ENCODE measurements around the gene C14orf180.

Gene C14orf180

GRCh38 chr14:104632781-104633180 is 53.2 kb downstream of the C14orf180 start:
- no peaks in the 10 kb centered on the region for H3K4me1 ChIP-seq (ENCODE audit: low read length)

DNA sequence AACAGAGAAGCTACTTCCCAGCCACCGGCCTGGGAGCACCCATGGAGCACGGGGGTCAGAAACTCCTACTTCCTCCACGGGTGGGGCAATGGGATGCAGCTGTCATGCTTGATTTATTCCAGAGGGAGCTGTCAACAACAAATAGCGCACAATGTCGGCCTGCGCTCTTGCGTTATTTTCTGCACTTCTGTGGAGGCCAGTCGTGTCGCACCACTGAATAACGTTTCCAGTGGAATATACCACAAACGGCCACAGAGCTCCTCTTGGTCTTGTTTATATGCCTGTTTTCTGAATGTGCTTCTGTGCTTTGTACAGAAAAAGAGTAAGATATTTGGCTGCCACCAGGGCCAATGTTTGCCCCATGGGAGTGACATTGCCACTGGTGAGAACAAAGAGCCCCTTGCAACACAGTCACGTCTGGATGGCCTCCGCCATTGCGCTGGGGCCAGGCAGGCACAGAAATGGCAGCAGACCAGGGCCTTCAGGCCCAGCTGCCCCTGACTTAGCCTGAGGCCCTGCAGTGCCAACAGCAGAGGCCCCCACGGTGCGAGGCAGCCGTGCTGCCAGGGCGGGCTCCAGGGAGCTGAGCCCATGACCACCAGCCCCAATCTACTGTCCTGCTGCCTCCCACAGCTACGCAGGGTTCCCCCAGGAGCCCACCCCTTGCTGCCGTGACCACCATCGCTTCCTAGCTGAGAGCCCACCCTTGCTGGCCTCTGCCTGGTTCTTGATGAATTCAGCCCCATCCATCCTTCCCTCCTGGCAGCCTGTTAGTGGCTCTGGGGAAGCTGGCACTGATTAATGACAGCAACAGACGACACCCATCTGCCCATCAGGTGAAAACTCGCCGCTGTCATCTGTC is 53.9 kb downstream of the C14orf180 start:
- Histone ChIP-seq H3K4me2 (ENCODE audit: low read length) (no peak overlapping the region), H2AFZ (ENCODE audit: low read depth, low read length) (no peak overlapping the region), H3K9ac (ENCODE audit: low read length) (no peak overlapping the region), H3K4me1 (ENCODE audit: low read length) (no peaks in the 10 kb centered on the region), H3K27me3 (ENCODE audit: low read depth, low read length) (peaks cover 14% of the 10 kb centered on the region), H3K27ac (ENCODE audit: low read length) (no peak overlapping the region), H3K4me3 (ENCODE audit: low read length) (no peak overlapping the region), H3K9me3 (ENCODE audit: insufficient read depth, low read length) (0 out of 2 replicates have a peak, but pooled peaks cover 3% of the 10 kb centered on the region), H3K36me3 (replicated peaks; ENCODE audit: low read depth, low read length) (no peaks in the 10 kb centered on the region), H4K20me1 (ENCODE audit: insufficient read depth, low read length) (no peaks in the 10 kb centered on the region), H3K79me2 (ENCODE audit: low read length) (no peaks in the 10 kb centered on the region)
- TF ChIP-seq EZH2phosphoT487 (IDR thresholded peaks at IDR 0.05; ENCODE audit: low read depth) (no peak), CTCF (IDR thresholded peaks at IDR 0.05; ENCODE audit: low read depth, low read length) (no peak)

More at GRCh38 chr14:104632781-104633180, 53.2 kb downstream of the C14orf180 start:
- Histone ChIP-seq H3K4me3 (ENCODE audit: low read length) (no peak overlapping the region), H3K36me3 (replicated peaks; ENCODE audit: low read depth, low read length) (no peaks in the 10 kb centered on the region), H2AFZ (ENCODE audit: low read depth, low read length) (no peak overlapping the region), H3K79me2 (ENCODE audit: low read length) (no peaks in the 10 kb centered on the region), H3K27me3 (ENCODE audit: low read depth, low read length) (peaks cover 8% of the 10 kb centered on the region), H3K4me2 (ENCODE audit: low read length) (no peak overlapping the region), H3K27ac (ENCODE audit: low read length) (no peak overlapping the region), H3K9me3 (ENCODE audit: insufficient read depth, low read length) (0 out of 2 replicates have a peak, but pooled peaks cover 3% of the 10 kb centered on the region), H3K9ac (ENCODE audit: low read length) (no peak overlapping the region), H4K20me1 (ENCODE audit: insufficient read depth, low read length) (no peaks in the 10 kb centered on the region)
- no peak for TF ChIP-seq EZH2phosphoT487 (IDR thresholded peaks at IDR 0.05; ENCODE audit: low read depth)
- TF ChIP-seq CTCF (IDR thresholded peaks at IDR 0.05; ENCODE audit: low read depth, low read length), result no peak

- H2AFZ ChIP-seq (ENCODE audit: low read depth, low read length), result no peak overlapping the region
- no peaks in the 10 kb centered on the region for H3K36me3 ChIP-seq (replicated peaks; ENCODE audit: low read depth, low read length)
- no peak overlapping the region for H3K9ac ChIP-seq (ENCODE audit: low read length)
- peaks cover 18% of the 10 kb centered on the region for H3K27me3 ChIP-seq (ENCODE audit: low read depth, low read length)
- H4K20me1 ChIP-seq (ENCODE audit: insufficient read depth, low read length), result no peaks in the 10 kb centered on the region
- H3K27ac ChIP-seq (ENCODE audit: low read length), result no peak overlapping the region
- H3K79me2 ChIP-seq (ENCODE audit: low read length), result no peaks in the 10 kb centered on the region
- no peak overlapping the region for H3K4me3 ChIP-seq (ENCODE audit: low read length)
- H3K4me1 ChIP-seq (ENCODE audit: low read length), result no peaks in the 10 kb centered on the region
- H3K9me3 ChIP-seq (ENCODE audit: insufficient read depth, low read length), result no peaks in the 10 kb centered on the region
- no peak overlapping the region for H3K4me2 ChIP-seq (ENCODE audit: low read length)
- TF ChIP-seq EZH2phosphoT487 (IDR thresholded peaks at IDR 0.05; ENCODE audit: low read depth), result no peak
- TF ChIP-seq CTCF (IDR thresholded peaks at IDR 0.05; ENCODE audit: low read depth, low read length), result no peak
Observed at GRCh38 chr14:104634138-104634760, 54.7 kb downstream of the C14orf180 start.

DNA sequence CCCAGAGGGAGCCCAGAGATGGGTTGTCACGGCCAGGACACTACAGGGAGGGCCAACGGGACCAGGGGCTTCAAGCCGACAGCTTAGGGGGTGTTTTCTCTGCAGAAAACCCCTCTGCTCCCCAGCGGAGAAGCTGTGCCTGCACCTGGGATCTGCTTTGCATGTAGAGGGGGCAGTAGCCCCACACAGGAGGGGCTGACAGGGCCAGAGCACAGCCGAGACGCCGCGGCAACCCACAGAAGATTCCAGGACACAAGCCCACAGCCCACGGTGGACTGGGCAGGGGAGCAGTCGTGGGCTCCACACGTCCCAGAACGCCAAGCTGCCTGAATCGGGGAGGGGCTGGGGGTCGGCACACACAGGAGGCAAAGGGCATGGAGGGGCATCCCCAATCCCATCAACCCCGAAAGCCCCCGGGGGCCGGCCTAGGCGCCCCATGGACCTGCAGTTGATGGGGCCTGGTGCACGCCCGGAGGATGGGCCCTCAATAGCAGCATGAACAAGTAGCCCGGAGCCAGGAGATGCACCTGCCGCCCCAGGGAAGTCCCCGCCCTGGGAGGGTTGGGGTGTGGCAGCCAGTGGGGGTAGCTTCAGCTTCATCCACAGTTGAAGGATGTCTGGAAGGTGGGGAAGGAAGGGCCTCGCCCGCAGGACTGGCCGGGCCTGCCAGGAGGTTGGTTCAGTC is 55.5 kb downstream of the C14orf180 start:
- no peak overlapping the region for H3K27ac ChIP-seq (ENCODE audit: low read length)
- H3K79me2 ChIP-seq (ENCODE audit: low read length), result no peaks in the 10 kb centered on the region
- no peaks in the 10 kb centered on the region for H3K9me3 ChIP-seq (ENCODE audit: insufficient read depth, low read length)
- no peak overlapping the region for H2AFZ ChIP-seq (ENCODE audit: low read depth, low read length)
- H3K4me1 ChIP-seq (ENCODE audit: low read length), result peaks cover 2% of the 10 kb centered on the region; the same call in 1 of the 2 replicates
- no peak overlapping the region for H3K9ac ChIP-seq (ENCODE audit: low read length)
- TF ChIP-seq EZH2phosphoT487 (IDR thresholded peaks at IDR 0.05; ENCODE audit: low read depth) (no peak), CTCF (IDR thresholded peaks at IDR 0.05; ENCODE audit: low read depth, low read length) (no peak)
- H4K20me1 ChIP-seq (ENCODE audit: insufficient read depth, low read length), result no peaks in the 10 kb centered on the region
- no peaks in the 10 kb centered on the region for H3K36me3 ChIP-seq (replicated peaks; ENCODE audit: low read depth, low read length)
- H3K4me3 ChIP-seq (ENCODE audit: low read length), result no peak overlapping the region
- peaks cover 16% of the 10 kb centered on the region for H3K27me3 ChIP-seq (ENCODE audit: low read depth, low read length)
- no peak overlapping the region for H3K4me2 ChIP-seq (ENCODE audit: low read length)

Data from OCI-LY3 (cell line).